ENCODE results near the gene SMARCB1. TPM values are rescaled to one million over a fixed set of nuclear protein-coding genes. Genes with fewer than 3 reads are reported as not detected.

SMARCB1 gene
- total and polyA plus RNA-seq, 2 donors (not counting 1 experiment from before 2014, with no cell fraction given) = 179 to 190 TPM

GRCh38 chr22:23754980-23755636, 31.7 kb upstream of the SMARCB1 start:
- WGBS (ENCODE audit: insufficient coverage) = 40% methylated on average over 2 of the region's 6 CpGs
- no peak overlapping the region for H3K4me3 ChIP-seq (ENCODE audit: control extremely low read depth in 1 of 5, extremely low read depth in 1 of 5, insufficient read depth in 1 of 5, low read depth in 2 of 5, low read length in 4 of 5)
- peaks cover 0 to 2% of the 10 kb centered on the region in 2 experiments for H3K36me3 ChIP-seq (replicated peaks in 1 of 2; ENCODE audit: control extremely low read depth in 1 of 2, control insufficient read depth in 1 of 2, extremely low read depth in 1 of 2, insufficient read depth in 2 of 2, low read length in 1 of 2)
- ATAC-seq (ENCODE audit: low read depth) (no peak), DNase-seq (no peak)
- no peak overlapping the region for H2AFZ ChIP-seq (ENCODE audit: insufficient read depth, low read depth, low read length, poor library complexity, severe bottlenecking)
- no peak for TF ChIP-seq CTCF (IDR thresholded peaks at IDR 0.05)
- no peak for TF ChIP-seq EZH2 (IDR thresholded peaks at IDR 0.05; ENCODE audit: borderline replicate concordance, insufficient read depth, low read depth, low read length, poor library complexity, severe bottlenecking)
- peaks cover 29 to 64% of the 10 kb centered on the region in 2 donors for H3K4me1 ChIP-seq (ENCODE audit: control insufficient read depth in 2 of 2, insufficient read depth in 2 of 2, low read length in 2 of 2)
- H3K27me3 ChIP-seq (replicated peaks in 1 of 4; ENCODE audit: control extremely low read depth in 1 of 4, control insufficient read depth in 3 of 4, insufficient read depth in 4 of 4, low read length in 3 of 4) = no peaks in the 10 kb centered on the region
- H3K9ac ChIP-seq (ENCODE audit: low read length) = no peak overlapping the region
- no peaks in the 10 kb centered on the region for H3K9me3 Mint-ChIP-seq (ENCODE audit: insufficient read depth)
- peaks cover 0 to 4% (median 0%) of the 10 kb centered on the region in 3 donors for H3K9me3 ChIP-seq (ENCODE audit: control extremely low read depth in 1 of 3, control insufficient read depth in 2 of 3, insufficient read depth in 1 of 3, low read length in 2 of 3)
- ChIA-PET POLR2A (interaction anchor here (1.0 to 8.1 kb wide), 4 partner anchors 12 to 102 kb away, joined by 3 to 174 read pairs (median 6); partner anchors contain the start of genes C22orf15, CHCHD10, MMP11 and SLC2A11), CTCF (interaction anchor here (2.1 to 13.0 kb wide), 4 partner anchors 12 to 95 kb away, joined by 4 to 188 read pairs (median 21); partner anchors contain the start of genes C22orf15, CHCHD10 and MMP11)
- peaks cover 21% of the 10 kb centered on the region for H3K79me2 ChIP-seq (ENCODE audit: control insufficient read depth, insufficient read depth, low read length)
- no peaks in the 10 kb centered on the region for H3K27me3 Mint-ChIP-seq
- H4K20me1 ChIP-seq (ENCODE audit: control insufficient read depth, insufficient read depth, low read length, poor library complexity, severe bottlenecking) = no peaks in the 10 kb centered on the region
- intact Hi-C loops (cut with micrococcal nuclease) = no loop called here
- peak overlapping the region; percentile 2 to 98 for H3K27ac ChIP-seq (ENCODE audit: low read length in 2 of 2)
- H3K4me1 Mint-ChIP-seq = peaks cover 54% of the 10 kb centered on the region
- H3K4me2 ChIP-seq (replicated peaks; ENCODE audit: low read depth, low read length, poor library complexity, severe bottlenecking) = peak overlapping the region; percentile 97
- H3K27ac Mint-ChIP-seq = peak overlapping the region; percentile 99
- H3K4me3 Mint-ChIP-seq = peak overlapping the region; percentile 68

- TF ChIP-seq CTCF (IDR thresholded peaks at IDR 0.05) (no peak), EZH2 (IDR thresholded peaks at IDR 0.05; ENCODE audit: borderline replicate concordance, insufficient read depth, low read depth, low read length, poor library complexity, severe bottlenecking) (no peak)
- no peak overlapping the region for H3K9ac ChIP-seq (ENCODE audit: low read length)
- Mint-ChIP-seq H3K27ac (peak overlapping the region; percentile 99), H3K27me3 (no peaks in the 10 kb centered on the region), H3K9me3 (ENCODE audit: insufficient read depth) (no peaks in the 10 kb centered on the region), H3K4me1 (peaks cover 49% of the 10 kb centered on the region), H3K4me3 (no peak overlapping the region)
- H2AFZ ChIP-seq (ENCODE audit: insufficient read depth, low read depth, low read length, poor library complexity, severe bottlenecking) = no peak overlapping the region
- ChIA-PET POLR2A (interaction anchor here (1.0 to 8.1 kb wide), 3 partner anchors 11 to 102 kb away, joined by 4 to 174 read pairs (median 8); partner anchors contain the start of genes C22orf15, CHCHD10, MMP11 and SLC2A11), CTCF (interaction anchor here (1.0 to 13.0 kb wide), 3 partner anchors 11 to 94 kb away, joined by 3 to 188 read pairs (median 20); partner anchors contain the start of genes C22orf15, CHCHD10 and MMP11)
- peaks cover 0 to 2% of the 10 kb centered on the region in 2 experiments for H3K36me3 ChIP-seq (replicated peaks in 1 of 2; ENCODE audit: control extremely low read depth in 1 of 2, control insufficient read depth in 1 of 2, extremely low read depth in 1 of 2, insufficient read depth in 2 of 2, low read length in 1 of 2)
- intact Hi-C loops (cut with micrococcal nuclease) = no loop called here
- no peak for DNase-seq
- ATAC-seq (ENCODE audit: low read depth) = no peak
- WGBS (ENCODE audit: insufficient coverage) = no CpG with 5 or more reads among the region's 8 CpGs
- peaks cover 0 to 4% (median 0%) of the 10 kb centered on the region in 3 donors for H3K9me3 ChIP-seq (ENCODE audit: control extremely low read depth in 1 of 3, control insufficient read depth in 2 of 3, insufficient read depth in 1 of 3, low read length in 2 of 3)
- peak overlapping the region in 1 of 2 donors; percentile 2 for H3K27ac ChIP-seq (ENCODE audit: low read length in 2 of 2)
- no peaks in the 10 kb centered on the region for H3K27me3 ChIP-seq (replicated peaks in 1 of 4; ENCODE audit: control extremely low read depth in 1 of 4, control insufficient read depth in 3 of 4, insufficient read depth in 4 of 4, low read length in 3 of 4)
- no peak overlapping the region for H3K4me3 ChIP-seq (ENCODE audit: control extremely low read depth in 1 of 5, extremely low read depth in 1 of 5, insufficient read depth in 1 of 5, low read depth in 2 of 5, low read length in 4 of 5)
- H3K79me2 ChIP-seq (ENCODE audit: control insufficient read depth, insufficient read depth, low read length) = peaks cover 17% of the 10 kb centered on the region
- H3K4me1 ChIP-seq (ENCODE audit: control insufficient read depth in 2 of 2, insufficient read depth in 2 of 2, low read length in 2 of 2) = peaks cover 24 to 58% of the 10 kb centered on the region in 2 donors
- H4K20me1 ChIP-seq (ENCODE audit: control insufficient read depth, insufficient read depth, low read length, poor library complexity, severe bottlenecking) = no peaks in the 10 kb centered on the region
- no peak overlapping the region for H3K4me2 ChIP-seq (replicated peaks; ENCODE audit: low read depth, low read length, poor library complexity, severe bottlenecking)
Measured at GRCh38 chr22:23755711-23756110, 31.1 kb upstream of the SMARCB1 start.
